Osteoblast (primary cell): Measurements from ENCODE around the gene NBAS. TPM values are rescaled to one million over a fixed set of nuclear protein-coding genes. Genes with fewer than 3 reads are reported as not detected.

Source experiments
- DNase-seq: peaks from one replicate; pipeline ENCODE4 v3.0.0; 2011; ENCODE audit warnings: low spot score, mixed read lengths; ENCODE audit not compliant: insufficient read length; ENCODE audit errors: missing footprints
- H2AFZ ChIP-seq: 2 replicates; pipeline ENCODE4 v1.6.0; 2011; ENCODE audit warnings: mild to moderate bottlenecking, low read length
- H3K27ac ChIP-seq: 2 replicates; pipeline ENCODE4 v1.5.1; 2011; ENCODE audit warnings: mild to moderate bottlenecking, low read depth, low read length, moderate library complexity
- H3K27me3 ChIP-seq: 2 replicates; pipeline ENCODE4 v1.6.0; 2012; ENCODE audit warnings: mild to moderate bottlenecking, control low read depth, inconsistent platforms, low read length, moderate library complexity; ENCODE audit not compliant: insufficient read depth
- H3K36me3 ChIP-seq: 2 replicates; pipeline ENCODE4 v1.5.1; 2011; ENCODE audit warnings: mild to moderate bottlenecking, low read length, control low read depth, moderate library complexity; ENCODE audit not compliant: insufficient read depth
- H3K4me1 ChIP-seq: 2 replicates; pipeline ENCODE4 v1.5.1; 2011; ENCODE audit warnings: mild to moderate bottlenecking, low read length, control low read depth, moderate library complexity; ENCODE audit not compliant: insufficient read depth
- H3K4me2 ChIP-seq: 2 replicates; pipeline ENCODE4 v1.6.0; 2011; ENCODE audit warnings: mild to moderate bottlenecking, low read length; ENCODE audit not compliant: insufficient read depth
- H3K4me3 ChIP-seq: fragments of 200-600 bp; sonication (generic); 3 replicates; pipeline ENCODE4 v1.5.1; 2012; ENCODE audit warnings: mild to moderate bottlenecking, low read length, inconsistent platforms; ENCODE audit not compliant: insufficient read depth
- H3K79me2 ChIP-seq: 2 replicates; pipeline ENCODE4 v1.6.0; 2012; ENCODE audit warnings: mild to moderate bottlenecking, low read length, control low read depth, inconsistent platforms; ENCODE audit not compliant: insufficient read depth
- H3K9me3 ChIP-seq: 2 replicates; pipeline ENCODE4 v1.5.1; 2011; ENCODE audit warnings: low read depth, low read length, control low read depth
- H4K20me1 ChIP-seq: 2 replicates; pipeline ENCODE4 v1.6.0; 2012; ENCODE audit warnings: mild to moderate bottlenecking, low read length, control low read depth; ENCODE audit not compliant: insufficient read depth
- total RNA-seq: library from RNA; depleted of rRNA; stranded (reverse); fragments of >200 nt; gene quantifications from 2 replicates; pipeline ENCODE4 v1.2.3, GENCODE V29; 2012
- TF ChIP-seq, protein P1 (sequence below): IDR thresholded peaks from 2 replicates; pipeline ENCODE4 v1.5.1; 2011; ENCODE audit warnings: mild to moderate bottlenecking, low read depth, low read length, moderate library complexity; ENCODE audit errors: extremely low read depth

The NBAS gene
- total RNA-seq, 1 donor, result 98.1 TPM

GRCh38 chr2:15588329-15588919, 27.3 kb upstream of the NBAS start:
- Histone ChIP-seq H3K4me2 (no peak overlapping the region), H3K4me3 (no peak overlapping the region), H3K36me3 (no peaks in the 10 kb centered on the region), H3K4me1 (peaks cover 13% of the 10 kb centered on the region), H3K27ac (no peak overlapping the region), H3K9me3 (no peaks in the 10 kb centered on the region), H4K20me1 (peaks cover 11% of the 10 kb centered on the region), H3K27me3 (no peaks in the 10 kb centered on the region), H3K79me2 (peaks cover 20% of the 10 kb centered on the region), H2AFZ (no peak overlapping the region)
- peak; percentile 70 for DNase-seq
- TF ChIP-seq, protein P1, sequence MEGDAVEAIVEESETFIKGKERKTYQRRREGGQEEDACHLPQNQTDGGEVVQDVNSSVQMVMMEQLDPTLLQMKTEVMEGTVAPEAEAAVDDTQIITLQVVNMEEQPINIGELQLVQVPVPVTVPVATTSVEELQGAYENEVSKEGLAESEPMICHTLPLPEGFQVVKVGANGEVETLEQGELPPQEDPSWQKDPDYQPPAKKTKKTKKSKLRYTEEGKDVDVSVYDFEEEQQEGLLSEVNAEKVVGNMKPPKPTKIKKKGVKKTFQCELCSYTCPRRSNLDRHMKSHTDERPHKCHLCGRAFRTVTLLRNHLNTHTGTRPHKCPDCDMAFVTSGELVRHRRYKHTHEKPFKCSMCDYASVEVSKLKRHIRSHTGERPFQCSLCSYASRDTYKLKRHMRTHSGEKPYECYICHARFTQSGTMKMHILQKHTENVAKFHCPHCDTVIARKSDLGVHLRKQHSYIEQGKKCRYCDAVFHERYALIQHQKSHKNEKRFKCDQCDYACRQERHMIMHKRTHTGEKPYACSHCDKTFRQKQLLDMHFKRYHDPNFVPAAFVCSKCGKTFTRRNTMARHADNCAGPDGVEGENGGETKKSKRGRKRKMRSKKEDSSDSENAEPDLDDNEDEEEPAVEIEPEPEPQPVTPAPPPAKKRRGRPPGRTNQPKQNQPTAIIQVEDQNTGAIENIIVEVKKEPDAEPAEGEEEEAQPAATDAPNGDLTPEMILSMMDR, result peak; percentile 69

- no peak overlapping the region for H3K4me3 ChIP-seq
- no peaks in the 10 kb centered on the region for H3K79me2 ChIP-seq
- TF ChIP-seq, protein P1, result no peak
- H3K9me3 ChIP-seq, result no peaks in the 10 kb centered on the region
- no peak overlapping the region for H3K27ac ChIP-seq
- no peak for DNase-seq
- no peak overlapping the region for H2AFZ ChIP-seq
- no peaks in the 10 kb centered on the region for H3K4me1 ChIP-seq
- no peaks in the 10 kb centered on the region for H3K27me3 ChIP-seq
- no peaks in the 10 kb centered on the region for H3K36me3 ChIP-seq
- no peaks in the 10 kb centered on the region for H4K20me1 ChIP-seq
- no peak overlapping the region for H3K4me2 ChIP-seq
Measured at GRCh38 chr2:15584767-15585469, 23.8 kb upstream of the NBAS start.

- TF ChIP-seq, protein P1, result no peak
- H2AFZ ChIP-seq, result no peak overlapping the region
- H3K79me2 ChIP-seq, result no peaks in the 10 kb centered on the region
- H3K4me1 ChIP-seq, result peaks cover 3% of the 10 kb centered on the region
- no peaks in the 10 kb centered on the region for H4K20me1 ChIP-seq
- H3K9me3 ChIP-seq, result no peaks in the 10 kb centered on the region
- no peak overlapping the region for H3K4me2 ChIP-seq
- H3K27me3 ChIP-seq, result no peaks in the 10 kb centered on the region
- H3K4me3 ChIP-seq, result no peak overlapping the region
- H3K27ac ChIP-seq, result no peak overlapping the region
- no peaks in the 10 kb centered on the region for H3K36me3 ChIP-seq
- no peak for DNase-seq
Measured at GRCh38 chr2:15584316-15584715, 23.2 kb upstream of the NBAS start.

- no peak for DNase-seq
- peaks cover 3% of the 10 kb centered on the region for H3K4me1 ChIP-seq
- no peak overlapping the region for H3K27ac ChIP-seq
- H3K27me3 ChIP-seq, result no peaks in the 10 kb centered on the region
- no peak overlapping the region for H3K4me2 ChIP-seq
- H3K4me3 ChIP-seq, result no peak overlapping the region
- H3K9me3 ChIP-seq, result no peaks in the 10 kb centered on the region
- TF ChIP-seq, protein P1, result no peak
- no peaks in the 10 kb centered on the region for H3K36me3 ChIP-seq
- H4K20me1 ChIP-seq, result no peaks in the 10 kb centered on the region
- H3K79me2 ChIP-seq, result no peaks in the 10 kb centered on the region
- H2AFZ ChIP-seq, result no peak overlapping the region
Measured at GRCh38 chr2:15583826-15584225, 22.7 kb upstream of the NBAS start.
